WTC11 (cell line): ENCODE results near the gene ZNF548. TPM values are rescaled to one million over a fixed set of nuclear protein-coding genes. Genes with fewer than 3 reads are reported as not detected.

Source experiments
- ATAC-seq: fragments of 200-7000 bp; cut with Tn5 transposase; 2 replicates; pipeline ENCODE4 v1.10.0; 2021; ENCODE audit warnings: mild to moderate bottlenecking, moderate library complexity
- CTCF ChIA-PET: fragments of 300-600 bp; sonication (Branson Sonifier 250); formaldehyde crosslinking; loops from one replicate; lab custom pipeline; 2021; ENCODE audit warnings: antibody characterized with exemption; lab: Charles Lee
- POLR2A ChIA-PET: fragments of 350-600 bp; sonication (Branson Sonifier 250); formaldehyde crosslinking; loops from one replicate; lab custom pipeline; 2021; ENCODE audit warnings: antibody characterized with exemption; lab: Charles Lee
- DNase-seq: peaks from one replicate; pipeline ENCODE4 v3.0.0; 2021; ENCODE audit warnings: low spot score
- H3K27ac Mint-ChIP-seq: 2 replicates; pipeline ENCODE4 v1.8.0; 2021; ENCODE audit warnings: mixed read lengths
- H3K27me3 Mint-ChIP-seq: 2 replicates; pipeline ENCODE4 v1.8.0; 2021; ENCODE audit warnings: low read depth, mild to moderate bottlenecking, moderate library complexity, mixed read lengths
- H3K36me3 Mint-ChIP-seq: 2 replicates; pipeline ENCODE4 v1.8.0; 2021; ENCODE audit warnings: mixed read lengths
- H3K4me1 Mint-ChIP-seq: 2 replicates; pipeline ENCODE4 v1.8.0; 2022; ENCODE audit warnings: mixed read lengths
- H3K4me3 Mint-ChIP-seq: 2 replicates; pipeline ENCODE4 v1.8.0; 2021; ENCODE audit warnings: mild to moderate bottlenecking, moderate library complexity, mixed read lengths
- H3K9me3 Mint-ChIP-seq: 2 replicates; pipeline ENCODE4 v1.8.0; 2021; ENCODE audit warnings: mixed read lengths
- CREM ChIP-seq: sonication (generic); formaldehyde crosslinking; IDR thresholded peaks from 2 replicates; pipeline ENCODE4 v1.8.1; 2022; ENCODE audit warnings: mild to moderate bottlenecking, missing genetic modification reagents, moderate library complexity
- FOXP1 ChIP-seq: sonication (generic); formaldehyde crosslinking; IDR thresholded peaks from 2 replicates; pipeline ENCODE4 v1.8.0; 2022; ENCODE audit warnings: missing genetic modification reagents, mild to moderate bottlenecking, moderate library complexity, borderline replicate concordance
- GTF2I ChIP-seq: fragments of 250-450 bp; sonication (Bioruptor Pico); conservative IDR thresholded peaks from 2 replicates; pipeline ENCODE4 v1.4.0; 2021; ENCODE audit warnings: mild to moderate bottlenecking
- KAT7 ChIP-seq: sonication (generic); formaldehyde crosslinking; IDR thresholded peaks from 2 replicates; pipeline ENCODE4 v1.8.1; 2023; ENCODE audit warnings: missing genetic modification reagents, mild to moderate bottlenecking, borderline replicate concordance
- MYBL2 ChIP-seq: sonication (generic); formaldehyde crosslinking; IDR thresholded peaks from 2 replicates; pipeline ENCODE4 v1.8.1; 2023; ENCODE audit warnings: mild to moderate bottlenecking, moderate library complexity, missing genetic modification reagents
- NFE2L1 ChIP-seq: sonication (generic); formaldehyde crosslinking; IDR thresholded peaks from 2 replicates; pipeline ENCODE4 v1.8.1; 2023; ENCODE audit warnings: missing genetic modification reagents
- PRRX2 ChIP-seq: fragments of 250-450 bp; sonication (Bioruptor Pico); IDR thresholded peaks from 2 replicates; pipeline ENCODE4 v1.8.0; 2021; ENCODE audit warnings: mild to moderate bottlenecking
- SP1 ChIP-seq: sonication (generic); formaldehyde crosslinking; conservative IDR thresholded peaks from 2 replicates; pipeline ENCODE4 v1.8.1; 2022; ENCODE audit warnings: missing genetic modification reagents
- TEAD4 ChIP-seq: sonication (generic); formaldehyde crosslinking; IDR thresholded peaks from 2 replicates; pipeline ENCODE4 v1.8.0; 2022; ENCODE audit warnings: mild to moderate bottlenecking, missing genetic modification reagents
- TP53 ChIP-seq: sonication (generic); formaldehyde crosslinking; IDR thresholded peaks from 2 replicates; pipeline ENCODE4 v1.8.1; 2023; ENCODE audit warnings: mild to moderate bottlenecking, missing genetic modification reagents
- ZNF263 ChIP-seq: sonication (generic); formaldehyde crosslinking; IDR thresholded peaks from 2 replicates; pipeline ENCODE4 v1.8.1; 2022; ENCODE audit warnings: low read depth, mild to moderate bottlenecking, moderate library complexity, missing genetic modification reagents
- ZNF317 ChIP-seq: sonication (generic); formaldehyde crosslinking; IDR thresholded peaks from 2 replicates; pipeline ENCODE4 v1.8.1; 2023; ENCODE audit warnings: low read depth, mild to moderate bottlenecking, moderate library complexity, missing genetic modification reagents, borderline replicate concordance
- total RNA-seq: library from RNA; stranded (reverse); gene quantifications from 3 replicates; pipeline ENCODE4 v1.2.3, GENCODE V29; 2021
- TF ChIP-seq, protein P1 (sequence below): sonication (generic); formaldehyde crosslinking; IDR thresholded peaks from 2 replicates; pipeline ENCODE4 v1.8.1; 2023; ENCODE audit warnings: mild to moderate bottlenecking, missing genetic modification reagents
- TF ChIP-seq, protein P2 (sequence below): sonication (generic); formaldehyde crosslinking; IDR thresholded peaks from 2 replicates; pipeline ENCODE4 v1.8.0; 2022; ENCODE audit warnings: missing genetic modification reagents
- TF ChIP-seq, protein P3 (sequence below): sonication (generic); formaldehyde crosslinking; IDR thresholded peaks from 2 replicates; pipeline ENCODE4 v1.8.0; 2023; ENCODE audit warnings: missing genetic modification reagents
- TF ChIP-seq, protein P4 (sequence below): fragments of 250-450 bp; sonication (Bioruptor Pico); conservative IDR thresholded peaks from 2 replicates; pipeline ENCODE4 v1.9.0; 2021; ENCODE audit warnings: mild to moderate bottlenecking
- TF ChIP-seq, protein P5 (sequence below): sonication (generic); formaldehyde crosslinking; IDR thresholded peaks from 2 replicates; pipeline ENCODE4 v1.8.0; 2022; ENCODE audit warnings: mild to moderate bottlenecking, missing genetic modification reagents
- TF ChIP-seq, protein P6 (sequence below): sonication (generic); formaldehyde crosslinking; IDR thresholded peaks from 2 replicates; pipeline ENCODE4 v1.8.1; 2022; ENCODE audit warnings: missing genetic modification reagents, borderline replicate concordance
- TF ChIP-seq, protein P7 (sequence below): sonication (generic); formaldehyde crosslinking; IDR thresholded peaks from 2 replicates; pipeline ENCODE4 v1.8.0; 2023; ENCODE audit warnings: mild to moderate bottlenecking, missing genetic modification reagents

The ZNF548 gene
- total RNA-seq, 1 experiment from 2014 or later: 11.3 TPM

DNA sequence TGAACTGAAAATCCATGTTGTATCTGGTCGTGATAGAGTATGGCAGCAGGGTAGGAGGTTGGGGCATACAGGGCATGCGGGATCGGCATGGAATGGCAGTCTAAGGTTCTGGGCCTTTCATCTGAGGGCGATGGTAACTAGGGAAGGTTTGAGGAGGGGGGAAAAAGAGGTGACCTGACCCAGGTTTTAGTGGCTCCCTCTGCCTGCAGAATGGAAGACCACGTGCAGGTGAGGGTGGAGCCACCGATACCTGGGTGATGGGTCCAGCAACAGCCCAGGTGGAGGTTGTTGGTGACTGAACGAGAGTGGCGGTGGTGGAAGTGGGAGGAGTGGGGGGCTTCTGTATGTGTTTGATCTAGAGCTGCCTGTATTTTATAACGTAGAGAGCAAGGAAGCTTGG lies 49.3 kb downstream of the ZNF548 start:
- ATAC-seq: no peak
- Mint-ChIP-seq H3K4me1 (peaks cover 18% of the 10 kb centered on the region), H3K4me3 (no peak overlapping the region), H3K36me3 (peaks cover 12% of the 10 kb centered on the region), H3K27ac (no peak overlapping the region), H3K9me3 (no peaks in the 10 kb centered on the region), H3K27me3 (no peaks in the 10 kb centered on the region)
- TF ChIP-seq, protein P1, sequence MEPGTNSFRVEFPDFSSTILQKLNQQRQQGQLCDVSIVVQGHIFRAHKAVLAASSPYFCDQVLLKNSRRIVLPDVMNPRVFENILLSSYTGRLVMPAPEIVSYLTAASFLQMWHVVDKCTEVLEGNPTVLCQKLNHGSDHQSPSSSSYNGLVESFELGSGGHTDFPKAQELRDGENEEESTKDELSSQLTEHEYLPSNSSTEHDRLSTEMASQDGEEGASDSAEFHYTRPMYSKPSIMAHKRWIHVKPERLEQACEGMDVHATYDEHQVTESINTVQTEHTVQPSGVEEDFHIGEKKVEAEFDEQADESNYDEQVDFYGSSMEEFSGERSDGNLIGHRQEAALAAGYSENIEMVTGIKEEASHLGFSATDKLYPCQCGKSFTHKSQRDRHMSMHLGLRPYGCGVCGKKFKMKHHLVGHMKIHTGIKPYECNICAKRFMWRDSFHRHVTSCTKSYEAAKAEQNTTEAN (CRISPR knock-in tag): no peak
- no peak for TF ChIP-seq CREM
- TF ChIP-seq, protein P2, sequence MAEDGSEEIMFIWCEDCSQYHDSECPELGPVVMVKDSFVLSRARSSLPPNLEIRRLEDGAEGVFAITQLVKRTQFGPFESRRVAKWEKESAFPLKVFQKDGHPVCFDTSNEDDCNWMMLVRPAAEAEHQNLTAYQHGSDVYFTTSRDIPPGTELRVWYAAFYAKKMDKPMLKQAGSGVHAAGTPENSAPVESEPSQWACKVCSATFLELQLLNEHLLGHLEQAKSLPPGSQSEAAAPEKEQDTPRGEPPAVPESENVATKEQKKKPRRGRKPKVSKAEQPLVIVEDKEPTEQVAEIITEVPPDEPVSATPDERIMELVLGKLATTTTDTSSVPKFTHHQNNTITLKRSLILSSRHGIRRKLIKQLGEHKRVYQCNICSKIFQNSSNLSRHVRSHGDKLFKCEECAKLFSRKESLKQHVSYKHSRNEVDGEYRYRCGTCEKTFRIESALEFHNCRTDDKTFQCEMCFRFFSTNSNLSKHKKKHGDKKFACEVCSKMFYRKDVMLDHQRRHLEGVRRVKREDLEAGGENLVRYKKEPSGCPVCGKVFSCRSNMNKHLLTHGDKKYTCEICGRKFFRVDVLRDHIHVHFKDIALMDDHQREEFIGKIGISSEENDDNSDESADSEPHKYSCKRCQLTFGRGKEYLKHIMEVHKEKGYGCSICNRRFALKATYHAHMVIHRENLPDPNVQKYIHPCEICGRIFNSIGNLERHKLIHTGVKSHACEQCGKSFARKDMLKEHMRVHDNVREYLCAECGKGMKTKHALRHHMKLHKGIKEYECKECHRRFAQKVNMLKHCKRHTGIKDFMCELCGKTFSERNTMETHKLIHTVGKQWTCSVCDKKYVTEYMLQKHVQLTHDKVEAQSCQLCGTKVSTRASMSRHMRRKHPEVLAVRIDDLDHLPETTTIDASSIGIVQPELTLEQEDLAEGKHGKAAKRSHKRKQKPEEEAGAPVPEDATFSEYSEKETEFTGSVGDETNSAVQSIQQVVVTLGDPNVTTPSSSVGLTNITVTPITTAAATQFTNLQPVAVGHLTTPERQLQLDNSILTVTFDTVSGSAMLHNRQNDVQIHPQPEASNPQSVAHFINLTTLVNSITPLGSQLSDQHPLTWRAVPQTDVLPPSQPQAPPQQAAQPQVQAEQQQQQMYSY (CRISPR knock-in tag): no peak
- TF ChIP-seq, protein P3, sequence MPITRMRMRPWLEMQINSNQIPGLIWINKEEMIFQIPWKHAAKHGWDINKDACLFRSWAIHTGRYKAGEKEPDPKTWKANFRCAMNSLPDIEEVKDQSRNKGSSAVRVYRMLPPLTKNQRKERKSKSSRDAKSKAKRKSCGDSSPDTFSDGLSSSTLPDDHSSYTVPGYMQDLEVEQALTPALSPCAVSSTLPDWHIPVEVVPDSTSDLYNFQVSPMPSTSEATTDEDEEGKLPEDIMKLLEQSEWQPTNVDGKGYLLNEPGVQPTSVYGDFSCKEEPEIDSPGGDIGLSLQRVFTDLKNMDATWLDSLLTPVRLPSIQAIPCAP (CRISPR knock-in tag): no peak
- no peak for TF ChIP-seq KAT7 (CRISPR knock-in tag)
- TF ChIP-seq TP53 (CRISPR knock-in tag): no peak
- TF ChIP-seq, protein P4, sequence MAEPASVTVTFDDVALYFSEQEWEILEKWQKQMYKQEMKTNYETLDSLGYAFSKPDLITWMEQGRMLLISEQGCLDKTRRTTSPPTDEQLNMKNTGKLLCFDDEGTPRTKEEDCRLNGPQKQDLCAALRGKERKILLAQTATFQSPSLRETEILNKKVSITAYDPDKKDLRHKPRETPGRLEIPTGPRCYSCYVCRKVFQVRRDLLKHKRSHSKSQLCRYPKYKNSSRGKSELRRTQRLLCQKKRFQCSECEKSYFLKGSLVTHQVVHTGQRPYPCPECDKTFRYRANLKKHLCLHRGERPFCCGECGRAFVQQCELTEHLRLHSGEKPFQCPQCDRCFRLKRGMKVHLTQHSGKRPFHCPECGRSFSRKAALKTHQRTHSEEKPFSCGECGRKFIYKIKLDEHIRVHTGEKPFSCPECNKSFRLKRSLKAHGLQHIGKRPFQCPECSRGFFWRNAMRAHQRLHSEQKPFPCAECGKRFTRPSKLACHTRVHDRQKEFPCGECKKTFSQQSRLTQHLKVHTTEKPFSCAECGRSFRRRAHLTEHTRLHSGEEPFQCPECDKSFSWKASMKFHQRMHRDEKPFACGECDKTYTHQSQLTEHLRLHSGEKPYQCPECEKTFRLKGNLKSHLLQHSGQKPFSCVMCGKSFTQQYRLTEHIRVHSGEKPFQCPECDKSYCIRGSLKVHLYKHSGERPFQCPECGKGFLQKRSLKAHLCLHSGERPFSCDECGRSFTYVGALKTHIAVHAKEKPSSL (CRISPR knock-in tag): no peak
- no peak for TF ChIP-seq NFE2L1 (CRISPR knock-in tag)
- TF ChIP-seq MYBL2 (CRISPR knock-in tag): no peak
- TF ChIP-seq, protein P5, sequence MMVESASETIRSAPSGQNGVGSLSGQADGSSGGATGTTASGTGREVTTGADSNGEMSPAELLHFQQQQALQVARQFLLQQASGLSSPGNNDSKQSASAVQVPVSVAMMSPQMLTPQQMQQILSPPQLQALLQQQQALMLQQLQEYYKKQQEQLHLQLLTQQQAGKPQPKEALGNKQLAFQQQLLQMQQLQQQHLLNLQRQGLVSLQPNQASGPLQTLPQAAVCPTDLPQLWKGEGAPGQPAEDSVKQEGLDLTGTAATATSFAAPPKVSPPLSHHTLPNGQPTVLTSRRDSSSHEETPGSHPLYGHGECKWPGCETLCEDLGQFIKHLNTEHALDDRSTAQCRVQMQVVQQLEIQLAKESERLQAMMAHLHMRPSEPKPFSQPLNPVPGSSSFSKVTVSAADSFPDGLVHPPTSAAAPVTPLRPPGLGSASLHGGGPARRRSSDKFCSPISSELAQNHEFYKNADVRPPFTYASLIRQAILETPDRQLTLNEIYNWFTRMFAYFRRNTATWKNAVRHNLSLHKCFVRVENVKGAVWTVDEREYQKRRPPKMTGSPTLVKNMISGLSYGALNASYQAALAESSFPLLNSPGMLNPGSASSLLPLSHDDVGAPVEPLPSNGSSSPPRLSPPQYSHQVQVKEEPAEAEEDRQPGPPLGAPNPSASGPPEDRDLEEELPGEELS (CRISPR knock-in tag): no peak
- no peak for TF ChIP-seq FOXP1 (CRISPR knock-in tag)
- no peak for TF ChIP-seq GTF2I (CRISPR knock-in tag)
- DNase-seq: peak; percentile 21
- ChIA-PET POLR2A (no interaction called here), CTCF (interaction anchor here (0.6 kb wide), 1 partner anchor 34 kb away, joined by 3 read pairs; no protein-coding TSS in a partner anchor)

DNA sequence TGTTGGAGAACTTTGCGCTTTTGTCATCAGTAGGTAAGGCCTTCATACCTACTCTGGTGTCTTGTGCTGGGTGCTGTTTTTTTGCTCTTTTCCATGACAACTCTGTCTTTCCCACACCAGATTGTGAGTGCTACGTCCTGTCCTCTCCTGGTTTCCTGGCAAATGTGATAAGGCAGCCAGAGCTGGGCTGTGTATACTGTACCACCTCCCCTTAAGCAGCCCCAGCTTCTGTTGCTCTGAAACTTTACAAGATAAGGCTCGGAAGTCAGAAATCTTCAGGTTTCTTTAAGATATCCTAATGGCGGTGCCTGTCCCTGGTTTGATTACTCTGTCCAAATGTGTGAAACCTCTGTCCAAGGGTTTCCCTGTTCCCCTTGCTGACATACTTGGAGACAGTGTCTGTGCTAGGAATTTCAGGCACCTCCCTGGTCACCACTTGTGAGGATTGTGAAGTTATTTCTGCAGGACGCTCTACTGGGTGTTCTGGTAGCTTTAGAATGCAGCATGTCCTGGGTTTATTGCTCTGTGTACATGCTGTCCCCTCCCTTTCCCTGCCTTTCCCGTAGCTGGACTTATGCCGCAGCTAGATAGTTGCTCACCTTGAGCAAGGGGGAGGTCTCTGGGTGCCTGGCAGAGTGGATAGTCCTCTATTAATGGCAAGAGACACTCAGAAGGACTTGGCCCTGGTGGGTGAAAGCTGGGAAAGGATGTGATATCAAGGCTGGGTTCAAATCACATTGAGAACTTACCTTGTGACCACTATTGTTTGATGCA lies 52.5 kb downstream of the ZNF548 start:
- ATAC-seq: no peak
- Mint-ChIP-seq H3K9me3 (no peaks in the 10 kb centered on the region), H3K27ac (no peak overlapping the region), H3K4me1 (no peaks in the 10 kb centered on the region), H3K36me3 (peaks cover 28% of the 10 kb centered on the region), H3K27me3 (no peaks in the 10 kb centered on the region), H3K4me3 (no peak overlapping the region)
- DNase-seq: no peak
- ChIA-PET POLR2A (no interaction called here), CTCF (interaction anchor here (0.6 kb wide), 1 partner anchor 650 kb away, joined by 3 read pairs; no protein-coding TSS in a partner anchor)
- TF ChIP-seq NFE2L1 (CRISPR knock-in tag) (no peak), MYBL2 (CRISPR knock-in tag) (no peak), KAT7 (CRISPR knock-in tag) (no peak), SP1 (CRISPR knock-in tag) (no peak), PRRX2 (CRISPR knock-in tag) (no peak), ZNF317 (CRISPR knock-in tag) (no peak), ZNF263 (CRISPR knock-in tag) (no peak), TEAD4 (no peak), TP53 (CRISPR knock-in tag) (no peak)
- TF ChIP-seq, protein P6, sequence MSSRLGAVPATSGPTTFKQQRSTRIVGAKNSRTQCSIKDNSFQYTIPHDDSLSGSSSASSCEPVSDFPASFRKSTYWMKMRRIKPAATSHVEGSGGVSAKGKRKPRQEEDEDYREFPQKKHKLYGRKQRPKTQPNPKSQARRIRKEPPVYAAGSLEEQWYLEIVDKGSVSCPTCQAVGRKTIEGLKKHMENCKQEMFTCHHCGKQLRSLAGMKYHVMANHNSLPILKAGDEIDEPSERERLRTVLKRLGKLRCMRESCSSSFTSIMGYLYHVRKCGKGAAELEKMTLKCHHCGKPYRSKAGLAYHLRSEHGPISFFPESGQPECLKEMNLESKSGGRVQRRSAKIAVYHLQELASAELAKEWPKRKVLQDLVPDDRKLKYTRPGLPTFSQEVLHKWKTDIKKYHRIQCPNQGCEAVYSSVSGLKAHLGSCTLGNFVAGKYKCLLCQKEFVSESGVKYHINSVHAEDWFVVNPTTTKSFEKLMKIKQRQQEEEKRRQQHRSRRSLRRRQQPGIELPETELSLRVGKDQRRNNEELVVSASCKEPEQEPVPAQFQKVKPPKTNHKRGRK: no peak
- TF ChIP-seq, protein P7, sequence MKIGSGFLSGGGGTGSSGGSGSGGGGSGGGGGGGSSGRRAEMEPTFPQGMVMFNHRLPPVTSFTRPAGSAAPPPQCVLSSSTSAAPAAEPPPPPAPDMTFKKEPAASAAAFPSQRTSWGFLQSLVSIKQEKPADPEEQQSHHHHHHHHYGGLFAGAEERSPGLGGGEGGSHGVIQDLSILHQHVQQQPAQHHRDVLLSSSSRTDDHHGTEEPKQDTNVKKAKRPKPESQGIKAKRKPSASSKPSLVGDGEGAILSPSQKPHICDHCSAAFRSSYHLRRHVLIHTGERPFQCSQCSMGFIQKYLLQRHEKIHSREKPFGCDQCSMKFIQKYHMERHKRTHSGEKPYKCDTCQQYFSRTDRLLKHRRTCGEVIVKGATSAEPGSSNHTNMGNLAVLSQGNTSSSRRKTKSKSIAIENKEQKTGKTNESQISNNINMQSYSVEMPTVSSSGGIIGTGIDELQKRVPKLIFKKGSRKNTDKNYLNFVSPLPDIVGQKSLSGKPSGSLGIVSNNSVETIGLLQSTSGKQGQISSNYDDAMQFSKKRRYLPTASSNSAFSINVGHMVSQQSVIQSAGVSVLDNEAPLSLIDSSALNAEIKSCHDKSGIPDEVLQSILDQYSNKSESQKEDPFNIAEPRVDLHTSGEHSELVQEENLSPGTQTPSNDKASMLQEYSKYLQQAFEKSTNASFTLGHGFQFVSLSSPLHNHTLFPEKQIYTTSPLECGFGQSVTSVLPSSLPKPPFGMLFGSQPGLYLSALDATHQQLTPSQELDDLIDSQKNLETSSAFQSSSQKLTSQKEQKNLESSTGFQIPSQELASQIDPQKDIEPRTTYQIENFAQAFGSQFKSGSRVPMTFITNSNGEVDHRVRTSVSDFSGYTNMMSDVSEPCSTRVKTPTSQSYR (CRISPR knock-in tag): no peak
